ENCODE data around the gene SH3GL1. TPM values are rescaled to one million over a fixed set of nuclear protein-coding genes. Genes with fewer than 3 reads are reported as not detected.

Gene SH3GL1
- total and polyA plus RNA-seq, 9 of the 15 experiments (the other 6 are each of a cell fraction or from before 2014, with no cell fraction given), result 1.7 to 75.3 (median 25.7) TPM

DNA sequence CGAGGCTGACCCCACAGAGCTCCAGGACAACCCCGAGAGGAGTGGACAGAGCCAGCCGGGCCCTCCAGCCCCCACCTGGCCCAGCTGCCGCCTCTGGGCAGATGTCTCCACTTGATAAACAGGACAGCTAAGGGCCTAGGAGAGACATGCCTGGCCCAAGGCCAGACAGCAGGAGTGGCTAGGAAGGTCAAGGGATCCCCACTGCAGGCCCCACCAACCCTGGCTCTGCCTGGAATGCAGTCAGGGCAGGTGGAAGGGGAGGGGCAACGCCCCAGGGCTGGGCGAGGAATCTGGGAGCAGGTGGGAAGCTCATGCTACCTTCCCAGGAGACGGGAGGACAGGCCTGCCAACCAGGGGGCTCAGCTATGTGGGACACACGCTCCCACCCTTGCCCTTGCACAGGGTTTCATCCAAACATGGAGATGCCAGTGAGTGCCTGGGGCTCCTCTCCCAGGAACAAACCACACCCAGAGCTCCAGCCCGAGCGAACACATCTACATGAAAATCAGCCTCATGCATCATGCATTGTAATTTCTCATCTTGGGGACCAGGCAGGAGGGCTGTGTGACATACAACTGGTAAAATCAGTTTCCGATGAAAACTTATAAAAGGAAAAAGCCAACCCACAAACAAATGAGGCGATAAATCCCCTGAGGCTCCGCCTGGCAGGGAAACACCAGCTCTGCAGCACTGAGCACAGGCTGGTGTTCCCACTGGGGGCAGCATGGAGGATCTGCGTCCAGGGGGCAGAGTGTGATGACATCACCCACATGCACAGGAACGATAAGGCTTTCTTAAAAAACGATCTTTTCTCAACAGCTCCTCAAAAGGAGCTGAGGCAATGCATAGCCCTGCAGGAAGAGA, 25.0 kb downstream of the SH3GL1 start (continued):
- no peak for TF ChIP-seq POLR2G (IDR thresholded peaks at IDR 0.05; ENCODE audit: low read depth, low read length)
- no peak for TF ChIP-seq ESRRB (CRISPR knock-in tag; IDR thresholded peaks at IDR 0.05; ENCODE audit: borderline replicate concordance)
- peak; percentile 76 for TF ChIP-seq CREB1 (IDR thresholded peaks at IDR 0.05)
- peak; percentile 85 for TF ChIP-seq CREB1 (CRISPR knock-in tag; IDR thresholded peaks at IDR 0.05)
- peak in 1 of 2 experiments; percentile 71; a peak in 1 of 4 replicates for TF ChIP-seq TBL1XR1 (IDR thresholded peaks at IDR 0.05; ENCODE audit: low read length in 2 of 2)
- no peak for TF ChIP-seq RBM17 (IDR thresholded peaks at IDR 0.05; ENCODE audit: borderline replicate concordance, low read depth, low read length)
- TF ChIP-seq POLR2AphosphoS5 (IDR thresholded peaks at IDR 0.05; ENCODE audit: control insufficient read depth, insufficient read depth, low read depth, low read length), result peak; percentile 81
- peak; percentile 77; the same call in 1 of the 2 replicates for TF ChIP-seq TFAP4 (CRISPR knock-in tag; IDR thresholded peaks at IDR 0.05; ENCODE audit: borderline replicate concordance)
- peak; percentile 7 for TF ChIP-seq ZFP36 (IDR thresholded peaks at IDR 0.05; ENCODE audit: low read depth, low read length, partially characterized antibody)
- TF ChIP-seq, protein P1, sequence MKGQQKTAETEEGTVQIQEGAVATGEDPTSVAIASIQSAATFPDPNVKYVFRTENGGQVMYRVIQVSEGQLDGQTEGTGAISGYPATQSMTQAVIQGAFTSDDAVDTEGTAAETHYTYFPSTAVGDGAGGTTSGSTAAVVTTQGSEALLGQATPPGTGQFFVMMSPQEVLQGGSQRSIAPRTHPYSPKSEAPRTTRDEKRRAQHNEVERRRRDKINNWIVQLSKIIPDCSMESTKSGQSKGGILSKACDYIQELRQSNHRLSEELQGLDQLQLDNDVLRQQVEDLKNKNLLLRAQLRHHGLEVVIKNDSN (CRISPR knock-in tag; IDR thresholded peaks at IDR 0.05), result no peak
- no peak for TF ChIP-seq BDP1 (IDR thresholded peaks at IDR 0.05; ENCODE audit: insufficient read depth, insufficient read length)
- no peak; the same call in 1 of the 2 replicates for TF ChIP-seq GATAD2A (IDR thresholded peaks at IDR 0.05)
- no peak for TF ChIP-seq HNRNPL (IDR thresholded peaks at IDR 0.05; ENCODE audit: low read depth, low read length)
- TF ChIP-seq MAFF (IDR thresholded peaks at IDR 0.05; ENCODE audit: low read length), result no peak
- peak; percentile 17 for TF ChIP-seq CTCFL (IDR thresholded peaks at IDR 0.05; ENCODE audit: borderline replicate concordance, insufficient read depth, low read depth, low read length, poor library complexity, severe bottlenecking)
- TF ChIP-seq RAD21 (CRISPR knock-in tag; conservative IDR thresholded peaks at IDR 0.05 in 1 of 2, IDR thresholded peaks at IDR 0.05 in 1 of 2), result peak; percentile 21 to 53
- no peak for TF ChIP-seq HEY1 (CRISPR knock-in tag; IDR thresholded peaks at IDR 0.05; ENCODE audit: borderline replicate concordance)
- no peak for TF ChIP-seq POLR3G (IDR thresholded peaks at IDR 0.05; ENCODE audit: extremely low read depth, insufficient read length, insufficient replicate concordance)
- TF ChIP-seq, protein P2, sequence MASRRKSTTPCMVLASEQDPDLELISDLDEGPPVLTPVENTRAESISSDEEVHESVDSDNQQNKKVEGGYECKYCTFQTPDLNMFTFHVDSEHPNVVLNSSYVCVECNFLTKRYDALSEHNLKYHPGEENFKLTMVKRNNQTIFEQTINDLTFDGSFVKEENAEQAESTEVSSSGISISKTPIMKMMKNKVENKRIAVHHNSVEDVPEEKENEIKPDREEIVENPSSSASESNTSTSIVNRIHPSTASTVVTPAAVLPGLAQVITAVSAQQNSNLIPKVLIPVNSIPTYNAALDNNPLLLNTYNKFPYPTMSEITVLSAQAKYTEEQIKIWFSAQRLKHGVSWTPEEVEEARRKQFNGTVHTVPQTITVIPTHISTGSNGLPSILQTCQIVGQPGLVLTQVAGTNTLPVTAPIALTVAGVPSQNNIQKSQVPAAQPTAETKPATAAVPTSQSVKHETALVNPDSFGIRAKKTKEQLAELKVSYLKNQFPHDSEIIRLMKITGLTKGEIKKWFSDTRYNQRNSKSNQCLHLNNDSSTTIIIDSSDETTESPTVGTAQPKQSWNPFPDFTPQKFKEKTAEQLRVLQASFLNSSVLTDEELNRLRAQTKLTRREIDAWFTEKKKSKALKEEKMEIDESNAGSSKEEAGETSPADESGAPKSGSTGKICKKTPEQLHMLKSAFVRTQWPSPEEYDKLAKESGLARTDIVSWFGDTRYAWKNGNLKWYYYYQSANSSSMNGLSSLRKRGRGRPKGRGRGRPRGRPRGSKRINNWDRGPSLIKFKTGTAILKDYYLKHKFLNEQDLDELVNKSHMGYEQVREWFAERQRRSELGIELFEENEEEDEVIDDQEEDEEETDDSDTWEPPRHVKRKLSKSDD (conservative IDR thresholded peaks at IDR 0.05; ENCODE audit: low read length), result no peak
- no peak for TF ChIP-seq MECOM (CRISPR knock-in tag; IDR thresholded peaks at IDR 0.05)
- no peak for TF ChIP-seq DDX20 (tag; IDR thresholded peaks at IDR 0.05; ENCODE audit: low read depth)

All from K562 (cell line).